ENCODE data around the gene MAP4K1. TPM values are rescaled to one million over a fixed set of nuclear protein-coding genes. Genes with fewer than 3 reads are reported as not detected.
A peak's percentile ranks its signal among the peaks of the same experiment; 100 is the strongest.

MAP4K1 gene
- total and polyA plus RNA-seq, 2 of the 13 experiments (the other 11 are each of a cell fraction or from before 2014, with no cell fraction given) = 0.24 to 0.89 TPM

GRCh38 chr19:38596057-38596981 is 21.4 kb downstream of the MAP4K1 start (continued):
- TF ChIP-seq PATZ1 (CRISPR knock-in tag; IDR thresholded peaks at IDR 0.05) (peak; percentile 10; the same call in 1 of the 2 replicates), HOXD1 (CRISPR knock-in tag; IDR thresholded peaks at IDR 0.05) (no peak), SALL1 (CRISPR knock-in tag; IDR thresholded peaks at IDR 0.05) (peak; percentile 22; the same call in 1 of the 2 replicates), HOXA3 (CRISPR knock-in tag; IDR thresholded peaks at IDR 0.05) (peak; percentile 25; the same call in 1 of the 2 replicates), MYC (CRISPR knock-in tag; IDR thresholded peaks at IDR 0.05; ENCODE audit: borderline replicate concordance) (peak; percentile 36; the same call in 1 of the 2 replicates), ZNF263 (CRISPR knock-in tag; IDR thresholded peaks at IDR 0.05) (0 out of 2 replicates have a peak, but pooled peaks have one; percentile 16), DR1 (CRISPR knock-in tag; IDR thresholded peaks at IDR 0.05) (no peak), MAX (IDR thresholded peaks at IDR 0.05) (peak; percentile 49; the same call in 1 of the 2 replicates), SOX6 (IDR thresholded peaks at IDR 0.05) (no peak), SOX6 (CRISPR knock-in tag; IDR thresholded peaks at IDR 0.05) (0 out of 2 replicates have a peak, but pooled peaks have one; percentile 14), TFDP1 (CRISPR knock-in tag; IDR thresholded peaks at IDR 0.05; ENCODE audit: borderline replicate concordance) (0 out of 2 replicates have a peak, but pooled peaks have one; percentile 24), HIVEP1 (CRISPR knock-in tag; IDR thresholded peaks at IDR 0.05) (peak; percentile 24; the same call in 1 of the 2 replicates), MEIS2 (CRISPR knock-in tag; IDR thresholded peaks at IDR 0.05) (no peak)

All from HepG2 (cell line).